Left kidney (tissue), 2 donors: ENCODE results near the gene WDR27. TPM values are rescaled to one million over a fixed set of nuclear protein-coding genes. Genes with fewer than 3 reads are reported as not detected.
"Not testable (repeated sequence)": the region's sequence is repeated elsewhere in the genome, so short reads cannot be mapped to it uniquely, and the experiment has no call there.

Experiments used
- DNase-seq: peaks from one replicate; pipeline ENCODE4 v3.0.0-alpha.2; 2013
- polyA plus RNA-seq: library from polyadenylated mRNA; unstranded; fragments of 120-200 nt; gene quantifications from one replicate; pipeline ENCODE4 v1.2.1, GENCODE V29; 2013; ENCODE audit not compliant: insufficient read length

WDR27 gene
- polyA plus RNA-seq, 1 donor, result 85.1 TPM

DNA sequence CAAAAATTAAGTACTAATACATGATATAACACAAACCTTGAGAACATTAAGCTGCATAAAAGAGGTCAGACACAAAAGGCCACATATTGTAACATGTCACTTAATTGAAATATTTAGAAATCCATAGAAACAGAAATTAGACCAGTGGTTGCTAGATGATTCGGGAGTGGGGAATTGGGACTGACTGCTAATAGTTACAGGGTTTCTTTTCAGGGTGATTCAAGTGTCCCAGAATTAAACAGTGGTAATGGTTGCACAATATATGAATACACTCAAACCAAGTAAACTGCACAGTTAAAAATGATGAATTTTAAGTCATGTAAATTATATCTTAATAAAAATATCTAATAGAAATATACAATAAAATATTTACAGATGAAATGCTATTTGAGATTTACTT is 174.5 kb downstream of the WDR27 start:
- no peak for DNase-seq

GRCh38 chr6:169521825-169522224 is 180.0 kb downstream of the WDR27 start:
- DNase-seq, result no peak

- no peak for DNase-seq
These were observed 181.7 kb downstream of the WDR27 start for GRCh38 chr6:169520104-169520503.

DNA sequence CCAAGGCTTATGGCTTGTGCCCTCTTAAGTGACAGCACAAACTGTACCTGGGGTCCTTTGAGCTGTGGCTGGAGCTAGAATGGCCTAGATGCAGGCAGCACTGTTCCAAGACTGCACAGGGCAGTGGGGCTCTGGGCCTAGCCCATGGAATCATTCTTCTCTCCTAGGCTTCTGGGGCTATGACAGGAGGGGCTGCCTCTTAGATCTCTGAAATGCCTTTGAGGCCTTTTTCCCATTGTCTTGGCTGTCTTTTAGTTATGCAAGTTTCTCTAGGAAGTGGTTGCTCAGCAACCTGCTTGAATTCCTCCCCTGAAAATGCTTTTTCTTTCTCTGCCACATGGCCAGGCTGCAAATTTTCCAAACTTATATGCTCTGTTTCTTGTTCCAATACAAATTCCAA is 183.4 kb downstream of the WDR27 start:
- DNase-seq, result no peak

- DNase-seq, result no peak
These were observed 188.2 kb downstream of the WDR27 start for GRCh38 chr6:169513478-169514193.

- DNase-seq, result not testable (repeated sequence)
These were observed 190.0 kb downstream of the WDR27 start for GRCh38 chr6:169511785-169512184.

- no peak for DNase-seq
These were observed 191.0 kb downstream of the WDR27 start for GRCh38 chr6:169510871-169511270.

DNA sequence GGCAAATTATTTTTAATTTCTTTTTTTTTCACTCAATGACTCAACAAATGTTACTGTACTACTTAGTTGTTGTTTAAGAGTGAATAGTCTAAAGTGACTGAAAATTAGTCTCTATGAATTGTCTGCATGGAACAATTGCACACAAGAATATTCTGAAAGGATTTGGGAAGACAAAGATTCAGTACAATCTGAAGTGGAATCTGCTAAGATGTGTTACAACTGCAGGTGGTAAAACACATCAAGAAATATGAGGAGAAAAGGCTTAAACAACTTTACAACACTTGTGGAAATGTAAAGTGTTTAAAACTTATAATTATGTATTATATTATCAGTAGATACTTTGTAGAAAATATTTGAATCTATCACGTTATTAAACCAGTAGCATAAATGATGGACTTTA is 193.4 kb downstream of the WDR27 start:
- no peak for DNase-seq

- no peak for DNase-seq
These were observed 198.2 kb downstream of the WDR27 start for GRCh38 chr6:169503422-169504152.

- DNase-seq, result no peak
These were observed 199.4 kb downstream of the WDR27 start for GRCh38 chr6:169502445-169502844.

DNA sequence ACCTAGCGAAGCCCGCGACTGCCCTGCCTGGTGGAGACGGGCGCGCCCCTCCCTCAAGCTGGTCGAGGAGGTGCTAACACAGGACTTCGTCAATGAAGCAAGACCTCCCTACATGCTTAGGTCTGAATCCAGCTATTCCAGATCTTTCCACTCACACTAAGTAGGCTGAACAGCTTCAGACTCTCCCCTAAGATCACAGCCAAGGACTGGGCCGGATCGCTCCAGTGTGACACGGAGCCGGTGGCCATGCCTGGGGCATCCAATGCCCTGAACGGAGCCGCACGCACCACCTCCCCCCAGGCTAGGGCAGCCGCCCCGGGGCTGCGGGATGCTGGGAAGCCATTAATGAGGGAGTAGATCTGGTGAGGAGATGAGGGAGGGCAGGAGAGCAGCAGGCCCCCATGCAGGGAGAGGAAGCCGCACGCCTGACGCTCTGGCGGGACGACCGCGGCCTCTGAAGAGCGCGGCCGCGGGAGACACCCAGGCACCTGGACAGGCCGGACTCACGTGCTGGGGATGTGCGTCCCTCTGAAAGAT is 200.0 kb downstream of the WDR27 start:
- no peak for DNase-seq

DNA sequence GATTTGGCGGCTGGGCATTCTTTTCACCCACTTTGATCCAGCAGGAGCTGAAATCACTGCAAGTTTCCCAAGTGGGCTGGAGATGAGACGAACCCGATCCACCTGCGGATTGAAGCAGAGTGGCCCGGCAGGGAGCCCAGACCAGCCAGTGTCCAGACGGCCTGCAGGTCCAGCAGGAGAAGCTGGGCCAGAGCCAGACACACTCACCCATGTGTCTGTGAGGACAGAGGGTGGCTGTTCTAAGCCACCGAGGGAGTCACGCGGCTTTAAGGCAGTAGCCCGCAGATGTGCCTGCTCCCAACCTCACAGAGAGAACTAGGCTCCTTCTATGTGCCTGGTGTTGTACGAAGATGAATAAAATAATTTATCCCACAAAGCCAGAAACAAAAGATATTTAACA is 200.7 kb downstream of the WDR27 start:
- DNase-seq, result no peak

DNA sequence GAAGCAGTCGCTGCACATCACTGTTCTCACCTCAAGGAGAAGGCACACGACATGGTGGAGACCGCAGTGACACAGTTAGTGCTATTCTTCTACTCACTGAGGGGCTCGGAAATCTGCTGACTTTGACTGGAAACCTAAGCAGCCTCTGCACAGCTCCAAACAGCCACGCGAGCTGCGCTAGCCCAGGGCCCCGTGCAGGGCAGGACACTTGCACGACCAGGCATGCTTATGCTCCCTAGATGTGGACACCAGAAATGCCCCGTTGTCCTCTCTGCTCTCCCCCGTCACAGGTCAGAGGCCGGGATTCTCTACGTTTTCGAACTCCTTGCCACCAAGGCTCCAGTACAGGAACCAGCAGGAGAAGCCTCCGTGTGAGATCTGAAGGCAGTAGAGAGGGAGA is 201.1 kb downstream of the WDR27 start:
- no peak for DNase-seq

DNA sequence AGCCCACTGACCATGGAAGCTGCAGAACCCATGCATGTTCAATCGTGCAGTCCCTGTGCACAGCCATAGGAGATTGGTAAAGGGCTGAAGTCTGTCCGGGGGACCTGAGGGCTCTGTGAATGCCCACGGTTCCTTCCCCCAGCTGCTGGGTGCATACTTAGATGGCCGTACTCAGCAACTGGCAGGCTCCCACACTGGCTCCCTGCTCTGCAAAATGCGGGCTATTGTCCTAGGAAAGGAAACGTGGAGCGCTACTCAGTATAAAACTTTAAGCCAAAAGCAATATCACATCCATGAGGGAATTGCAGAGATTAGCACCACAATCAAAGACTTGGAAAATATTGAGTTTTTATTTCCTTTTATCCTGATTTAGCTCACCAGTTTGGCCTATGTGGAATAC is 202.0 kb downstream of the WDR27 start:
- DNase-seq, result no peak

DNA sequence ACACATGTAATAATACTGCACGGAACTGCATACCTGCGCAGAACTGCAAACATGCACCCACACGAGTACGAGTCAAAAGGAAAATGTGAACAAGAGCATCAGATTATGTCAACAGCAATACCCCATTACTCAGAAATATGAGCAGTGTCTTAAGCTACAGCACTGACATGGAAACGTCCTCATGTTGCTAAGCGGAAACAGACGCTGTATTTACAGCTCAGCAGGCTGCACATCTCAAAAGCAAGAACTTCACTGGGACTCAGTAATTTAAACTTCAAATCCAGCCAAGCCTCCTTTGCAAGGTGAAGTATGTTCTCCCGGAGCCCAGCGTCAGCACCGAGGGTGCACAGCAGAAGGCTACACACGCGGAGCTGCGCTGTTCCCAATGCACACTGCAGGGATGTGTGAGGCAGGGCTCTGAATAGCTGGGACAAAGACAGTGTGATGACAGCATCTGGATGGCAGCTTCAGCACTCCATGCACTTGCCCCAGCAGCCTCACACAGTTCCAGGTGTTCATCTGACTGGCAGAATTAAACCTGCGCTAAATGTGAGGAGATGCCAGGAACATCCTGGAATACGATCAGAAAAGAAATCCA is 202.8 kb downstream of the WDR27 start:
- no peak for DNase-seq

DNA sequence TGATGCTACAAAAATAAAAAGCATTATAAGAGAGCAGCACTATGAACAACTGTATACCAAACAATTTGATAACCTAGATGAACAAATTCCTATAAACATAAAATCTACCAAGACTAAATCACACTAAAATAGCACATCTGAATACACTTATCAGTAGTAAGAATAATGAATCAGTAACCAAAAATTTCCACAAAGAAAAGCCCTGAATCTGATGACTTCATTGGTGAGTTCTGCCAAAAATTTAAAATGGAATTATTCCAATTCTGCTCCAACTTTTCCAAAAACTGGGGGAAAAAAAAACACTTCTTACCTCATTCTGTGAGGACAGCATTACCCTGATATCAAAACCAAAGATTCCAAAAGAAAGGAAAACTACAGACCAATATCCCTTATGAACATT is 206.2 kb downstream of the WDR27 start:
- no peak for DNase-seq

- DNase-seq, result no peak
These were observed 207.8 kb downstream of the WDR27 start for GRCh38 chr6:169494038-169494437.

DNA sequence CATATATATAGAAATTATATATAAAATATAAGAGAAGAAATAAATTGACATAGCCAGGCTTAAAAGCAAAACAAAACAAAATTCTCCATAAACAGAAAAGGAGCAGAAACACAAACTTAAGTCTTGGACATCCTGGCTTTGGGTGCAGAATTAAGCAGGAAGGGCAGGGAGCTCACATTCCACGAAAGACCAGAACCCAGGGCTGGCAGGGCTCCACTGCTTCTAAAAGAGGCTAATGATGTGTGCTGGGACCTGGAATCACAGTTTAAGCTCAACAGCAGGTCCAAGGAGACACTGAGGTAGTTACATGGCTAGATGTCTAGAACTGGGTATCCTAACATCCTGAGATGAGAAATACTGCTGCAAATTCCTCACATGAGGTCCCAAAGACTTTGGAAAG is 210.3 kb downstream of the WDR27 start:
- DNase-seq, result no peak

- no peak for DNase-seq
These were observed 211.0 kb downstream of the WDR27 start for GRCh38 chr6:169490830-169491229.

GRCh38 chr6:169490246-169490641 is 211.6 kb downstream of the WDR27 start:
- no peak for DNase-seq

GRCh38 chr6:169489563-169490245 is 212.1 kb downstream of the WDR27 start:
- DNase-seq, result no peak

GRCh38 chr6:169487579-169488436 is 214.0 kb downstream of the WDR27 start:
- peak; percentile 28 for DNase-seq
